ENCODE measurements around the gene RALGPS1. TPM values are rescaled to one million over a fixed set of nuclear protein-coding genes. Genes with fewer than 3 reads are reported as not detected.

Gene RALGPS1
- total RNA-seq, 4 donors from 2014 or later: 2.2 to 10.3 (median 5.4) TPM

DNA sequence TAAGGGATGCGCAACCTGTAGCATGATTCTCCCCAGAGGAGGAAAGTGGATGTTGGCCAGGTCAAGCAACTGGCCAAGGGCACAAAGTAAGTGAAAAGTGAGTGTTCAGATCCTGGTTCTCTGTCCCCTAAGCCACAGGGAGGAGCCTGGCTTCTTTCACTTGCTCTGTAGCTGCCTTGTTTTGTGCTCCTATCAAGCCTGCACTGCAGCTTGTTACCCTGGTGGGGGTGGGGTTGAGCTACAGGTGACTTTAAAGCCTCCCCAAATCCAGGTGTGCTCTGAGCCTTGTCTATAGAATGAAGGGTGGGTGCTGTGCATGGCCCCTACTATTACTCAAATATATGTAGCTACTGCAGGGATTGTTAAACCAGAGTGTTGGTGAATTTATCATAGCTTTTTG, 32.9 kb downstream of the RALGPS1 start:
- Histone ChIP-seq H3K9me3 (no peaks in the 10 kb centered on the region), H3K27ac (no peak overlapping the region), H3K36me3 (no peaks in the 10 kb centered on the region), H3K4me3 (no peak overlapping the region), H3K4me1 (peaks cover 0 to 4% of the 10 kb centered on the region in 2 donors), H3K27me3 (no peaks in the 10 kb centered on the region)
- TF ChIP-seq POLR2A (IDR thresholded peaks at IDR 0.05): no peak
- DNase-seq (no peak), ATAC-seq (no peak)
- in situ Hi-C loops (cut with MboI; ENCODE audit: low sequenced_read_pairs in 4 of 4): loop anchor here in 2 of 4 donors (25.0 kb wide), 2 partner anchors 440 to 465 kb away; partner anchors contain the start of genes SLC2A8 (in 1 of the 2) and ZNF79 (in 1 of the 2)
- intact Hi-C loops (cut with DNase I; ENCODE audit: low total_unique reads): no loop called here

DNA sequence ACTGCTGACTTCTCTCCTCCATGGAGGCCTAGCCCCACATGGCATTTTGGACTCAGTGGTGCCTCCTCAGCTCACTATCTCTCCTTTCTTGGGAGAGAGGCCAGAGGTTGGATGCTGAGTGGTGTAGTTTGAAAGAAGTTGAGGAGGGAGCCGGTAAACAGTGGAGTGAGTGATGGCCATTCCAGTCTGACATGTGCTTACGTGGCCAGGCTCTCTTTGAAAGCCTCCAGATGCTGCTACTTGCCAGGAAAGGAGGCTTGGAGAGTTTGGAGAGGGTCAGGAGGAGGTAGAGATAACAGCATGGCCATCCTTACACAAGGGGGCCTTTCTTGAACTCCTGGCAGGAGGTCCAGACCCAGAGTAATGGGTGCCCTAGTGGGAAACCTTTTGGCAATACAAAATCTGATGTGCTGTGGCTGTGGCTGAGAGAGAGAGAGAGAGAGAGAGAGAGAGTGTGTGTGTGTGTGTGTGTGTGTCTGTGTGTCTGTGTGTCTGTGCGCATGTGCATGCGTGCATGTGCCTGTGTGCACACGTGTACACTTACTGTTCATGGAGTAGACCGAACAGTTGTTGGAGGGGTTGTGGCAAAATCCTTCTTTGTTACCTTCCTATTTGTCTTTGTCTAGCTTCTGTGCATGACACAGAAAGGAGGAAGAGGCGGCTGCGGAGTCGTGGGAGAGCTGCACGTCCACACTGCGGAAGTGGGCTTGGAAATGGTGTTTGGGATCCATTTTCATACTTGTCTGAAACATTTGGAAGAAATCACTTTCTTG, 37.8 kb downstream of the RALGPS1 start:
- H3K36me3 ChIP-seq: no peaks in the 10 kb centered on the region
- no peaks in the 10 kb centered on the region for H3K27me3 ChIP-seq
- ATAC-seq (no peak), DNase-seq (no peak)
- H3K4me1 ChIP-seq: peaks cover 12 to 14% of the 10 kb centered on the region in 2 donors
- H3K27ac ChIP-seq: no peak overlapping the region
- TF ChIP-seq, protein P1, sequence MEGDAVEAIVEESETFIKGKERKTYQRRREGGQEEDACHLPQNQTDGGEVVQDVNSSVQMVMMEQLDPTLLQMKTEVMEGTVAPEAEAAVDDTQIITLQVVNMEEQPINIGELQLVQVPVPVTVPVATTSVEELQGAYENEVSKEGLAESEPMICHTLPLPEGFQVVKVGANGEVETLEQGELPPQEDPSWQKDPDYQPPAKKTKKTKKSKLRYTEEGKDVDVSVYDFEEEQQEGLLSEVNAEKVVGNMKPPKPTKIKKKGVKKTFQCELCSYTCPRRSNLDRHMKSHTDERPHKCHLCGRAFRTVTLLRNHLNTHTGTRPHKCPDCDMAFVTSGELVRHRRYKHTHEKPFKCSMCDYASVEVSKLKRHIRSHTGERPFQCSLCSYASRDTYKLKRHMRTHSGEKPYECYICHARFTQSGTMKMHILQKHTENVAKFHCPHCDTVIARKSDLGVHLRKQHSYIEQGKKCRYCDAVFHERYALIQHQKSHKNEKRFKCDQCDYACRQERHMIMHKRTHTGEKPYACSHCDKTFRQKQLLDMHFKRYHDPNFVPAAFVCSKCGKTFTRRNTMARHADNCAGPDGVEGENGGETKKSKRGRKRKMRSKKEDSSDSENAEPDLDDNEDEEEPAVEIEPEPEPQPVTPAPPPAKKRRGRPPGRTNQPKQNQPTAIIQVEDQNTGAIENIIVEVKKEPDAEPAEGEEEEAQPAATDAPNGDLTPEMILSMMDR (IDR thresholded peaks at IDR 0.05 in 4 of 5, conservative IDR thresholded peaks at IDR 0.05 in 1 of 5): no peak
- in situ Hi-C loops (cut with MboI; ENCODE audit: low sequenced_read_pairs in 4 of 4): no loop called here
- no peaks in the 10 kb centered on the region for H3K9me3 ChIP-seq
- no peak overlapping the region for H3K4me3 ChIP-seq
- intact Hi-C loops (cut with DNase I; ENCODE audit: low total_unique reads): no loop called here

DNA sequence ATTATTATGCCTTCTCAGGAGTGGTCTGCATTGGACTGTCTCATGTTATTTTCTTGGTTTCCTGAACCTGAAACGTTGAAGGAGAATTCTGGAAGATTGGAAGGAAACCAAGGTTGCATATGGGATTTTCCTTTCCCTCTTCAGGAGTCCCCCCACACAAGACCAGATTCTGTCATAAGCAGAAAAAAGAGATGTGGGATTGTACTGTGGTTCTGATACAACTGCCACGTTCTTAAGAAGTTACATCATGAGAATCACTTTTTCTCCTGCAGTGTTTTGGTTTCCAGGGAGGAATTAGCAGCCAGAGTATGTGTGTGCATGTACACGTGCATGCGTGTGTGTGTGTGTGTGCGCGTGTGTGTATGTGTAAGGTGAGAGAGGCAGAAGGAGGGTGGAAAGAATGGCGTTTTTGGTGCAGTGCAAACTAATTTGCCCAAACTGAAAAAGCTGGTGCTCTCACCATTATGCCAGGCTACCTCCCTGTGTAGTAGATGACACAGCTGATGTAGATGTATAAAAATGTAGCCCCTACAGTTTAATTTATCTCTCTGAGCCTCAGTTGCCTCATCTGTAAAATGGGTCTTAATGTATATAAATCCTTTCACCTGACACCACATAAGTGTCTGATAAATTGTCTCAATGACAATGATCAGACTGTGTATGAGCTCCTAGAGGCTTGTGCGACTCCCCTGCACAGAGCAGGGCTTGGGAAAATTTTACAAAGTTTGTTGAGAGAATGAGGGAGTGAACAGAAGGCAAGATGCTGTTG, 38.6 kb downstream of the RALGPS1 start:
- no peak overlapping the region for H3K27ac ChIP-seq
- H3K36me3 ChIP-seq: no peaks in the 10 kb centered on the region
- in situ Hi-C loops (cut with MboI; ENCODE audit: low sequenced_read_pairs in 4 of 4) (no loop called here), intact Hi-C loops (cut with DNase I; ENCODE audit: low total_unique reads) (no loop called here)
- TF ChIP-seq, protein P1 (IDR thresholded peaks at IDR 0.05 in 4 of 5, conservative IDR thresholded peaks at IDR 0.05 in 1 of 5): no peak
- TF ChIP-seq POLR2A (IDR thresholded peaks at IDR 0.05): no peak
- peaks cover 18 to 22% of the 10 kb centered on the region in 2 donors for H3K4me1 ChIP-seq
- H3K4me3 ChIP-seq: no peak overlapping the region
- DNase-seq (no peak), ATAC-seq (no peak)
- H3K27me3 ChIP-seq: no peaks in the 10 kb centered on the region
- no peaks in the 10 kb centered on the region for H3K9me3 ChIP-seq

DNA sequence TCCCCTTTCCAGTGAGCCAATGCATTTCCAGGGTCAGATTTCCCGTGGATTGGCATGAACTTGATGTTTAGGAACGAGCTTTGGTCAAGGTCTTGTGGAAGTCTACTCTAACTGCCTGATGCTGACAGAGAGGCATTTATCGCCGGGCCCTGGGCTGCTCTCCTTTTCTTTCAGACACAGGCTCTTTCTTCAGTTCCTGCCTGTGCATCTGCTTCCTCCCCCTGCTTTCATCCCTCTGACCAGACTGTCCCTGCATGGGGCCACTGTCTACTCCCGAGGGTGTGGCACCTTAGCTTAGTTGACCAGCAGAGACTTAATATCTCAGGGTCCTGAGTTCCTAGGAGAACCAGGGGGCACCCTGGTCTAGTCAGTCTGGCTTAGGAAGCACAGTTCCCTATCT, 41.2 kb downstream of the RALGPS1 start:
- peak overlapping the region in 2 of 4 donors; percentile 15 to 74 for H3K27ac ChIP-seq
- no peak for ATAC-seq

More for the DNA sequence above, 41.2 kb downstream of the RALGPS1 start:
- TF ChIP-seq, protein P1 (IDR thresholded peaks at IDR 0.05 in 4 of 5, conservative IDR thresholded peaks at IDR 0.05 in 1 of 5): no peak
- no peak for TF ChIP-seq POLR2A (IDR thresholded peaks at IDR 0.05)
- no peak for DNase-seq
- no peaks in the 10 kb centered on the region for H3K27me3 ChIP-seq
- peaks cover 32 to 33% of the 10 kb centered on the region in 2 donors for H3K4me1 ChIP-seq
- no peaks in the 10 kb centered on the region for H3K9me3 ChIP-seq
- intact Hi-C loops (cut with DNase I; ENCODE audit: low total_unique reads): loop anchor here (5.0 kb wide), 1 partner anchor 231 kb away; no protein-coding TSS in a partner anchor
- no peaks in the 10 kb centered on the region for H3K36me3 ChIP-seq
- H3K4me3 ChIP-seq: no peak overlapping the region
- in situ Hi-C loops (cut with MboI; ENCODE audit: low sequenced_read_pairs in 4 of 4): no loop called here

Data from gastrocnemius medialis (tissue), 4 donors.